Measurements from ENCODE around the gene AGXT2. TPM values are rescaled to one million over a fixed set of nuclear protein-coding genes. Genes with fewer than 3 reads are reported as not detected.
A peak's percentile ranks its signal among the peaks of the same experiment; 100 is the strongest.

AGXT2 gene
- total RNA-seq, 1 experiment from 2014 or later, result not detected

DNA sequence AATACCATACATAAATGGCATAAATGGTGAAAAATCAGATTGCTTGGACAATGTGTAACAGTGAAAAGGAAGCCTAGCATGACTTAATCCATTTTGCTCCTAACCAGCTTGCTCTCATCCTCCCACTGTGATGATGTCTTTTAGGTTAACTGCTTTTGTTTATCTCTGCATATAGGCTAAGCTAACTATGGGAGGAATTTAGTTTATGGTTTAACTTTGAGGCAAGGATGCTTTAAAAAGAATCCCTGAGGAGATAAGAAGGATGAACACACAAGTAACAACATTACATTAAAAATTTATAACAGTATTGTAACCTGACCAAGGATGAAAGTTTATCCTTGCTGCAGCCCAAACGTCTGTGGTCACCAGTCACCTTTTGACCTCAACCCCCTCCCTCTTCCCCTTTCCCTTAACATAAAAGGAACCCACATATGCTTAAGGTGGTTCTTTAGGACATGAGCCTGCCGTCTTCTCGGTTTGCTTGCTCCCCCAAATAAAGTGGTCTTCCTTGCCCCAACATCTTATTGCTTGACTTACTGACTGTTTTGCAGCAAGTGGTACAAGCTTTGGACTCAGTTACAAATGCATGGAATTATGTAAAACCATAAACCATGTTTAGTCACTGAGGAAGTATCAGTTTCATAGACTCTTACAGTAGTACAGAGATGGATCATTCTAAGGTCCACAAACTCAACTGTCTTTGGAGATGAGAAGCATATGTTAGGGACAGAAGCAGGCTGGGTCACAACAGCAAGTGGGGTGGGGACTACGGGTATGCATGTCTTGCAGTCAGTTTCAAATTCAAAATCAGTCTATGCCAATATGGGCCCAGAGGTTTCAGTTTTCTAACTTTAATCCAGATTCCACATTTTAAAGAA is 31.3 kb downstream of the AGXT2 start:
- no peak for DNase-seq (ENCODE audit: extremely low read depth, low read depth)

- DNase-seq (ENCODE audit: extremely low read depth, low read depth), result no peak
Measured at GRCh38 chr5:35015063-35015462, 32.7 kb downstream of the AGXT2 start.

DNA sequence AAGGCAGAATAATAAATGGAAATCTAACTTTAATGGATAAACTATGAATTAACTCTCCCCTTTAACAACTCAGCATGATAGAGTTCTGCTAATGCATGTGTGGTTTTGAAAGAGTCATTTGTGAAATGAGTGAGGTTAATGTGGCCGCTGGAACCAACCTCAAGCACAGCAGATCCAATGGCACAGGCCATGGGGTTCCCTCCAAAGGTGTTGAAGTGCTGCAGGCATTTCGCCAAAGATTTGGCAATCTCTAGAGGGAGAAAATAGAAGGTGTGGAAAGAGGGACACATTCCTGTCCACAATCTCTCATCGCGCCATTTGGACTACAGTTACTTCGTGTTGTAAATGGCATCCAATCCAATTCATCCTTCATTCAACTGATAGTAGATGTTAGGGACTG is 35.0 kb downstream of the AGXT2 start:
- no peak for DNase-seq (ENCODE audit: extremely low read depth, low read depth)

GRCh38 chr5:35012365-35012764 is 35.4 kb downstream of the AGXT2 start:
- no peak for DNase-seq (ENCODE audit: extremely low read depth, low read depth)

DNA sequence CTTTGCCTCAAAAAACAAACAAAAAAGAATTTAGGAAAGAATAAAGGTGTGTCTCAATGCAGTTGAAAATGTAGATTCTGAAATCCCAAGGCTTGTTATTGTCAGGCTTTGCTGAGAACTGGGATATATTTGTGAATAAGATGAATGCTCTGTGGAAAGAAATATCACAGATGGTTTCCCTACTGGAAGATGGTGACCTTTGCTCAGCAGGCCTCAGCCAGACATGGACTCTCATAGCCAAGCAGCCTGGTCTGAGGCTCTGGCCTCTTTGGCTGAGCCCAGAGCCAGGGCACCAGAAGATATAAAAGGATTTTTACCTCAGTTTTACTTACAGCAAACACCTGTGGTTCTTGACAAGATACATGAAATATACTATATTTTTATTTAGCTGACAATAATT is 37.1 kb downstream of the AGXT2 start:
- DNase-seq (ENCODE audit: extremely low read depth, low read depth), result no peak

- DNase-seq (ENCODE audit: extremely low read depth, low read depth), result no peak
Measured at GRCh38 chr5:35009657-35010056, 38.1 kb downstream of the AGXT2 start.

GRCh38 chr5:35009019-35009418 is 38.7 kb downstream of the AGXT2 start:
- no peak for DNase-seq (ENCODE audit: extremely low read depth, low read depth)

- DNase-seq (ENCODE audit: extremely low read depth, low read depth), result no peak
Measured at GRCh38 chr5:35004771-35005170, 43.0 kb downstream of the AGXT2 start.

- DNase-seq (ENCODE audit: extremely low read depth, low read depth), result no peak
Measured at GRCh38 chr5:35004200-35004599, 43.5 kb downstream of the AGXT2 start.

GRCh38 chr5:35003018-35003957 is 44.5 kb downstream of the AGXT2 start:
- DNase-seq (ENCODE audit: extremely low read depth, low read depth), result peak; percentile 74

- DNase-seq (ENCODE audit: extremely low read depth, low read depth), result no peak
Measured at GRCh38 chr5:35002459-35002858, 45.3 kb downstream of the AGXT2 start.

DNA sequence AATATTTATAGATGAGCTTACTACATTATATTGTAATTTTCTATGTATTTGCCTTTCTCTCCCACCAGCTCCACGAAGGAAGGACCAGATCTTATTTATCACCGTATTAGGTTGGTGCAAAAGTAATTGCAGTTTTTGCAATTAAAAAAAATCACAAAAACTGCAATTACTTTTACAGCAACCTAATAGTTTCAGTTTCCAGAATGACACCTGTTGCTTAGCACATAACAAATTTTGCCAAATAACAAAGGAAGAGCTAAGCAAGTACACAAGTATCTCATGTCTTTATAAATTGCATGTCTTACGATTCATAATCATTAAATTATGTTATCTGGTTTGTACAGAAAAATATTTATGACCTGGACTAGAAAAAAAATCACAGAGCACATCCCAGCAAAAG is 45.9 kb downstream of the AGXT2 start:
- no peak for DNase-seq (ENCODE audit: extremely low read depth, low read depth)

GRCh38 chr5:34998058-34998789 is 49.5 kb downstream of the AGXT2 start:
- DNase-seq (ENCODE audit: extremely low read depth, low read depth), result no peak

- no peak for DNase-seq (ENCODE audit: extremely low read depth, low read depth)
Measured at GRCh38 chr5:34996261-34996660, 51.5 kb downstream of the AGXT2 start.

DNA sequence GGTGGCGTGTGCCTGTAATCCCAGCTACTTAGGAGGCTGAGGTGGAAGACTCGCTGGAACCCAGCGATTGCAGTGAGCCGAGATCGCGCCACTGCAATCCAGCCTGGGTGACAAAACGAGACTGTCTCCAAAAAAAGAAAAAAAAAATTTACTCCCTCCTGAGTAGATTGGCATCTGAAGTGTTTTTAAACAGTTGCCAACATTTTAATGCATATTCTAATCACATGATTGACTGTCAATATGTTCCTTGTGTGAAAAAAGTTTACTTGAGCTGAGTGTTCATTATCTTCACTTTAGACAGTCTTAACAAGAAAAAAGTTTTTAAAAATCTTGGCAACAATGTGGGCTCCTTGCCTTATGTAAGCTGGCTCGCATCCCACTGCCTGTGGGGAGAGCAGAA is 53.8 kb downstream of the AGXT2 start:
- DNase-seq (ENCODE audit: extremely low read depth, low read depth), result no peak

GRCh38 chr5:34991486-34992238 is 56.1 kb downstream of the AGXT2 start:
- DNase-seq (ENCODE audit: extremely low read depth, low read depth), result no peak

DNA sequence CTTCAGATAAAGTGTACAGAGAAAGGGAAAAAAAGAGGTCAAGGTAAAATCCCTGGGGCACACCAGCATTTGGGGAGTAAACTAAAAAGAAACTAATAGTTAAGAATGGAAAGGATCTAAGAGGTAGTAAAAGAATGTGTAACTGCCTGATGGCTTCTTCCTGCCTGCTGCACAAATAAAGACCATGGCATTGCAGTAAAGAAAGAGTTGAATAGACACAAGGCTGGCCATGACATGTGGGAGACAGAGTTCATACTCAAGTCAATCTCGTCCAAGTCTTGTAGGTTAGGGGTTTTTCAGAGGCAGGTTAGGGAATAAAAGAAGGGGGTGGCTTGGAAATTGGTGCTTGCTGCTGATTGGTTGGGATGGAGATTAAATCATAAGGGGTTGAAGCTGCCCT is 60.8 kb downstream of the AGXT2 start:
- DNase-seq (ENCODE audit: extremely low read depth, low read depth), result no peak

DNA sequence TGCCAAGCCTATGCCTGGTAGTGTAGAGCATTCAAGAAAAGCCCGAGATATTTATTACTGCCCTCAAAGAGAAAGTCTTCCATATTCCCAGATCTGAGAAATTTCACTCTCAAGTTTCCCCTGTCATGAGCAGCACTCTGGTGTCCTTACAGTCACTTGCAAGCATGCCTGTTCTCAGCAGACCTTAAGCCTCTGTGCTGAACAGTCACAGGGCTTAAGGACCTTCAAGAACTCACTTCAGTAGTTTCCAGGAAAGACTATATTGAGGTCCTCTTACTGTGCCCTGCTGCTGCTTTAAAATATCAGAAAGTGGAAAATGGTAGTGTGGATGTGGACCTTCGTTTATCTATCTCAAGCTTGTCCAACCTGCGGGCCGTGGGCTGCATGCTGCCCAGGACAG is 64.9 kb downstream of the AGXT2 start:
- no peak for DNase-seq (ENCODE audit: extremely low read depth, low read depth)

DNA sequence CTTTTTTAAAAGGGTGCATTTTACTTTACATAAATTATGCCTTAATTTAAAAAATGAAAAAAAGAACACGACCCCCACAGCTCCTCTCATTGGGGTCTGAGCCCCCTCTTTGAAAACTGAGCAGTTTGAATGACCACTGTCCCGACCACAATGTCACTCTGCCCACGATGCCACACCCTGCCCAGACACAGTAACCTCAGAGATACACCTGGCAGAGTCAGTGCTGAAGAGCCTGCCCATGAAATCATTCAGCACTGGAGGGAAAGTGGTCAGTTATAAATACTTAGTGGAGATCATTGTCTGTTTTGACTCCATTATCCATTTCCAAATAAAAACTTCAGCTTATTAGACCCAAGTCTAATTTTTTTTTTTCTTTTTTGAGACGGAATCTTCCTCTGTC is 69.1 kb downstream of the AGXT2 start:
- no peak for DNase-seq (ENCODE audit: extremely low read depth, low read depth)

DNA sequence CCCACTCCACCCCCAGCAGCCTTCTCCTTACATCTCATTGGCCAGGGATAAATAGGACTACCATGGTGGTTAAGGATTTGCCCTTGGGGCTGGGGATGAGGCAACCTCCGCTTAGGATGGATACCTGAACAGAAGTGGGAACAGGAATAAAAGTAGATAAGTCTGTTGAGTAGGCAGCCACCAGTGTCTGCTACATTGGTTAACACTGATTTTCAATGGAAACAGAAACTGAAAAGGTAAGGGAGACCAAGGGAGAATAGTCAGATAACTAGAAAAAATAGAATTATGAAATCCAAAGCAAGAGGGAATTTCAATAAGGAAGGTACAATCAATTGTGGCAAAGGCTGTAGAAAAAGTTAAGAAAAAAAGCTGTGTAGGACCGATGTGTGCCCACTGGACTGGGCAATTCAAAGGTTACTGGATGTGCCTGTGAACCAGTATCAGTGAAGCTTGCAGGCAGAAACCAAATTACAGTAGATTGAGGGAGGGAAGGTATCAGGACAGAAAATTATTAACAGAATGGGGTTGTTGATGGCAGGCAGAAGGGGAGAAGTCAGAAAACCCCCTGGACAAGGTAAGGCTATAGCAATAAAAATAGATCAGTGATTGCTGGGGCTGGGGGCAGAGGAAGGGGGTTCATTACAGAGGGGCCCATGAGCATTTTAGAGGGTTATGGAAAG is 69.7 kb downstream of the AGXT2 start:
- no peak for DNase-seq (ENCODE audit: extremely low read depth, low read depth)

All from NCI-H460 (cell line).